ENCODE measurements around the gene ATAD3A.
"Not testable (repeated sequence)": the region's sequence is repeated elsewhere in the genome, so short reads cannot be mapped to it uniquely, and the experiment has no call there.

Gene ATAD3A

GRCh38 chr1:1557688-1558087 is 45.7 kb downstream of the ATAD3A start:
- H3K9ac ChIP-seq (ENCODE audit: low read depth, low read length); H3K36me3 ChIP-seq (ENCODE audit: insufficient read depth, low read length); H3K9me3 ChIP-seq (ENCODE audit: control insufficient read depth, insufficient read depth, low read length); H3K4me1 ChIP-seq (ENCODE audit: insufficient read depth, low read length): not testable (repeated sequence)

- Histone ChIP-seq H3K4me1 (ENCODE audit: insufficient read depth, low read length) (no peaks in the 10 kb centered on the region; the same call in 1 of the 2 replicates), H3K9ac (ENCODE audit: low read depth, low read length) (no peak overlapping the region), H3K36me3 (ENCODE audit: insufficient read depth, low read length) (peaks cover 3% of the 10 kb centered on the region; the same call in 1 of the 2 replicates), H3K9me3 (ENCODE audit: control insufficient read depth, insufficient read depth, low read length) (no peaks in the 10 kb centered on the region)
These were observed 46.6 kb downstream of the ATAD3A start for GRCh38 chr1:1558591-1558990.

GRCh38 chr1:1559066-1559465 is 47.1 kb downstream of the ATAD3A start:
- Histone ChIP-seq H3K9ac (ENCODE audit: low read depth, low read length) (no peak overlapping the region), H3K4me1 (ENCODE audit: insufficient read depth, low read length) (no peaks in the 10 kb centered on the region; the same call in 1 of the 2 replicates), H3K36me3 (ENCODE audit: insufficient read depth, low read length) (peaks cover 5% of the 10 kb centered on the region), H3K9me3 (ENCODE audit: control insufficient read depth, insufficient read depth, low read length) (no peaks in the 10 kb centered on the region)

GRCh38 chr1:1560178-1560577 is 48.2 kb downstream of the ATAD3A start:
- Histone ChIP-seq H3K4me1 (ENCODE audit: insufficient read depth, low read length) (no peaks in the 10 kb centered on the region; the same call in 1 of the 2 replicates), H3K9me3 (ENCODE audit: control insufficient read depth, insufficient read depth, low read length) (no peaks in the 10 kb centered on the region), H3K36me3 (ENCODE audit: insufficient read depth, low read length) (peaks cover 13% of the 10 kb centered on the region), H3K9ac (ENCODE audit: low read depth, low read length) (no peak overlapping the region)

GRCh38 chr1:1561801-1562470 is 50.0 kb downstream of the ATAD3A start:
- Histone ChIP-seq H3K4me1 (ENCODE audit: insufficient read depth, low read length) (no peaks in the 10 kb centered on the region), H3K9ac (ENCODE audit: low read depth, low read length) (no peak overlapping the region), H3K36me3 (ENCODE audit: insufficient read depth, low read length) (peaks cover 24% of the 10 kb centered on the region), H3K9me3 (ENCODE audit: control insufficient read depth, insufficient read depth, low read length) (no peaks in the 10 kb centered on the region)

GRCh38 chr1:1562556-1563195 is 50.7 kb downstream of the ATAD3A start:
- Histone ChIP-seq H3K4me1 (ENCODE audit: insufficient read depth, low read length) (no peaks in the 10 kb centered on the region; the same call in 1 of the 2 replicates), H3K9ac (ENCODE audit: low read depth, low read length) (no peak overlapping the region), H3K9me3 (ENCODE audit: control insufficient read depth, insufficient read depth, low read length) (no peaks in the 10 kb centered on the region), H3K36me3 (ENCODE audit: insufficient read depth, low read length) (peaks cover 24% of the 10 kb centered on the region)

GRCh38 chr1:1563688-1564087 is 51.7 kb downstream of the ATAD3A start:
- H3K9me3 ChIP-seq (ENCODE audit: control insufficient read depth, insufficient read depth, low read length), result no peaks in the 10 kb centered on the region
- no peaks in the 10 kb centered on the region; the same call in 1 of the 2 replicates for H3K4me1 ChIP-seq (ENCODE audit: insufficient read depth, low read length)
- H3K9ac ChIP-seq (ENCODE audit: low read depth, low read length), result no peak overlapping the region
- peaks cover 24% of the 10 kb centered on the region for H3K36me3 ChIP-seq (ENCODE audit: insufficient read depth, low read length)

- H3K9ac ChIP-seq (ENCODE audit: low read depth, low read length), result no peak overlapping the region
- no peaks in the 10 kb centered on the region; the same call in 1 of the 2 replicates for H3K4me1 ChIP-seq (ENCODE audit: insufficient read depth, low read length)
- peaks cover 24% of the 10 kb centered on the region for H3K36me3 ChIP-seq (ENCODE audit: insufficient read depth, low read length)
- no peaks in the 10 kb centered on the region for H3K9me3 ChIP-seq (ENCODE audit: control insufficient read depth, insufficient read depth, low read length)
These were observed 52.3 kb downstream of the ATAD3A start for GRCh38 chr1:1564268-1564667.

GRCh38 chr1:1565340-1565739 is 53.4 kb downstream of the ATAD3A start:
- Histone ChIP-seq H3K9ac (ENCODE audit: low read depth, low read length) (no peak overlapping the region), H3K36me3 (ENCODE audit: insufficient read depth, low read length) (peaks cover 24% of the 10 kb centered on the region), H3K4me1 (ENCODE audit: insufficient read depth, low read length) (no peaks in the 10 kb centered on the region; the same call in 1 of the 2 replicates), H3K9me3 (ENCODE audit: control insufficient read depth, insufficient read depth, low read length) (no peaks in the 10 kb centered on the region)

- Histone ChIP-seq H3K9me3 (ENCODE audit: control insufficient read depth, insufficient read depth, low read length) (no peaks in the 10 kb centered on the region), H3K9ac (ENCODE audit: low read depth, low read length) (no peak overlapping the region), H3K36me3 (ENCODE audit: insufficient read depth, low read length) (peaks cover 26% of the 10 kb centered on the region), H3K4me1 (ENCODE audit: insufficient read depth, low read length) (no peaks in the 10 kb centered on the region; the same call in 1 of the 2 replicates)
These were observed 55.4 kb downstream of the ATAD3A start for GRCh38 chr1:1567152-1567875.

GRCh38 chr1:1567891-1568291 is 55.9 kb downstream of the ATAD3A start:
- peaks cover 23% of the 10 kb centered on the region for H3K36me3 ChIP-seq (ENCODE audit: insufficient read depth, low read length)
- H3K4me1 ChIP-seq (ENCODE audit: insufficient read depth, low read length), result no peaks in the 10 kb centered on the region; the same call in 1 of the 2 replicates
- H3K9me3 ChIP-seq (ENCODE audit: control insufficient read depth, insufficient read depth, low read length), result no peaks in the 10 kb centered on the region
- H3K9ac ChIP-seq (ENCODE audit: low read depth, low read length), result no peak overlapping the region

- peaks cover 18% of the 10 kb centered on the region for H3K36me3 ChIP-seq (ENCODE audit: insufficient read depth, low read length)
These were observed 57.4 kb downstream of the ATAD3A start for GRCh38 chr1:1569341-1569740.

GRCh38 chr1:1573843-1574720 is 62.1 kb downstream of the ATAD3A start:
- no peaks in the 10 kb centered on the region for H3K4me1 ChIP-seq (ENCODE audit: insufficient read depth, low read length)
- H3K9me3 ChIP-seq (ENCODE audit: control insufficient read depth, insufficient read depth, low read length), result no peaks in the 10 kb centered on the region
- H3K36me3 ChIP-seq (ENCODE audit: insufficient read depth, low read length), result peaks cover 2% of the 10 kb centered on the region; the same call in 1 of the 2 replicates
- H3K9ac ChIP-seq (ENCODE audit: low read depth, low read length), result peak overlapping the region; percentile 97

More at GRCh38 chr1:1569341-1569740, 57.4 kb downstream of the ATAD3A start:
- Histone ChIP-seq H3K4me1 (ENCODE audit: insufficient read depth, low read length) (no peaks in the 10 kb centered on the region; the same call in 1 of the 2 replicates), H3K9me3 (ENCODE audit: control insufficient read depth, insufficient read depth, low read length) (no peaks in the 10 kb centered on the region), H3K9ac (ENCODE audit: low read depth, low read length) (no peak overlapping the region)

Measured in ES-I3 (cell line).